SJCRH30 (cell line): ENCODE measurements around the gene GPR156. TPM values are rescaled to one million over a fixed set of nuclear protein-coding genes. Genes with fewer than 3 reads are reported as not detected.

Experiments
- DNase-seq, 2 experiments: peaks; one replicate each; pipeline ENCODE4 v3.0.0-alpha.2; 2015 to 2020
- H3K27ac ChIP-seq: fragments of 250-450 bp; sonication (Bioruptor Pico); 2 replicates; pipeline ENCODE4 v1.5.1; 2020; ENCODE audit warnings: mild to moderate bottlenecking, moderate library complexity
- H3K27me3 ChIP-seq: fragments of 250-450 bp; sonication (Bioruptor Pico); 2 replicates; pipeline ENCODE4 v1.5.1; 2020; ENCODE audit warnings: mild to moderate bottlenecking, moderate library complexity
- H3K36me3 ChIP-seq: fragments of 250-450 bp; sonication (Bioruptor Pico); 2 replicates; pipeline ENCODE4 v1.5.1; 2020; ENCODE audit warnings: mild to moderate bottlenecking, moderate library complexity
- H3K4me1 ChIP-seq: fragments of 250-450 bp; sonication (Bioruptor Pico); 2 replicates; pipeline ENCODE4 v1.5.1; 2020; ENCODE audit warnings: mild to moderate bottlenecking, moderate library complexity
- H3K4me3 ChIP-seq: fragments of 250-450 bp; sonication (Bioruptor Pico); 2 replicates; pipeline ENCODE4 v1.5.1; 2020; ENCODE audit warnings: mild to moderate bottlenecking, moderate library complexity
- H3K9me3 ChIP-seq: fragments of 250-450 bp; sonication (Bioruptor Pico); replicated peaks from 2 replicates; pipeline ENCODE4 v1.5.1; 2020; ENCODE audit warnings: mild to moderate bottlenecking, moderate library complexity
- total RNA-seq: library from RNA; depleted of rRNA; stranded (reverse); fragments of >200 nt; shearing (Covaris generic); gene quantifications from 2 replicates; pipeline ENCODE4 v1.2.3, GENCODE V29; 2014; rRNA removed

The GPR156 gene
- total RNA-seq, 1 experiment from 2014 or later = 0.91 TPM

DNA sequence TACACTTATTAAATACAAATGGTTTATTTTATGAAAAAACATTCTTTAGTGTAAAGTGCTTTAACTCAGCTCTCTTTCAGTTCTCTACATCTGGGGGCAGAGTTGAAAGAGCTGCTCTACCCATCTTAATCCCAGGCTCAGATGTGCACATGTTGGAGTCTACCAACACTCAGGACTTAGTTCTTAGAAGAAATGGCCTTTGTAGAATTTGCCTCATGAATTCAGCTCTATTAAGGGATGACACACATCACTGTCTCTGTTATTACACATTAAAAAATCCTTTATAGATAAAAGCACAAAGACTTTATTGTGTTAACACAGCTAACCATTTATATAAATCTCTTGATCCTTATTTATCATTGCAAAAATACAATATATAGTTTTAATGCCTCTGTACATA lies 159.0 kb downstream of the GPR156 start:
- no peaks in the 10 kb centered on the region for H3K9me3 ChIP-seq
- no peaks in the 10 kb centered on the region for H3K36me3 ChIP-seq
- no peaks in the 10 kb centered on the region for H3K27me3 ChIP-seq
- H3K4me3 ChIP-seq = no peak overlapping the region
- H3K27ac ChIP-seq = no peak overlapping the region
- H3K4me1 ChIP-seq = 0 out of 2 replicates have a peak, but pooled peaks cover 5% of the 10 kb centered on the region
- no peak for DNase-seq

DNA sequence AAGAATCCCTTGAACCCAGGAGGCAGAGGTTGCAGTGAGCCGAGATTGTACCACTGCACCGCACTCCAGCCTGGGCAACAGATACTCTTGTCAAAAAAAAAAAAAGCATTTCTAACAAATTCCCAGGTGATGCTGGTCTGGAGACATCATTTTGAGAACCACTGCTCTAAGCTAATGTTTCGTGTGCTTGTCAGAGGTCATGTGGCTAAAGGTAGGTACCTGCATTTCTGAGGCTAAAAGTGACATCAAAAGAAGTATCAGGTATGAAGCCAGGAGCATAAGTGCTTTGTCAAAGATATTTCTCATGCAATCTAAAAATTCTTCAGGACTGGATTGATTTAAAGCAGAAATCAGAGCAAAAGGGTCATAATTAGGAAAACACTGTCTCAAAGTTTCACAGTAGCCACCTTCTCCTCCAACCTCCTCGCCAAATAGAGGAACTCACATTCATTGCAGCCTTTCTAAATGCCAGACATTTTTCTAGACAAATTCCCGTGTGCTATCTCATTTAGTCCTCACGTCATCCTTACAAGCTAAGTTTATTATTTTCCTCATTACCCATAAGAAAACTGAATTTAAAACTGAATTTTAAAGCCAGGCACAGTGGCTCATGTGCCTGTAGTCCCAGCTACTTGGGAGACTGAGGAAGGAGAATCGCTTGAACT lies 165.0 kb downstream of the GPR156 start:
- Histone ChIP-seq H3K36me3 (no peaks in the 10 kb centered on the region), H3K9me3 (0 out of 2 replicates have a peak, but pooled peaks cover 5% of the 10 kb centered on the region), H3K4me1 (no peaks in the 10 kb centered on the region), H3K4me3 (no peak overlapping the region), H3K27ac (no peak overlapping the region), H3K27me3 (no peaks in the 10 kb centered on the region)
- no peak for DNase-seq

Other genes with a start within 250 kb of the GPR156 start
- 51.2 and 56.4 TPM in 2 replicates for gene GSK3B, start 190.8 kb downstream of the GPR156 start, total RNA-seq
- 44.1 and 48.5 TPM in 2 replicates for gene LRRC58, start 64.1 kb upstream of the GPR156 start, total RNA-seq
- 148 and 164 TPM in 2 replicates for gene FSTL1, start 165.8 kb upstream of the GPR156 start, total RNA-seq